ENCODE measurements around the gene CDC42EP2.
A peak's percentile ranks its signal among the peaks of the same experiment; 100 is the strongest.

Gene CDC42EP2

DNA sequence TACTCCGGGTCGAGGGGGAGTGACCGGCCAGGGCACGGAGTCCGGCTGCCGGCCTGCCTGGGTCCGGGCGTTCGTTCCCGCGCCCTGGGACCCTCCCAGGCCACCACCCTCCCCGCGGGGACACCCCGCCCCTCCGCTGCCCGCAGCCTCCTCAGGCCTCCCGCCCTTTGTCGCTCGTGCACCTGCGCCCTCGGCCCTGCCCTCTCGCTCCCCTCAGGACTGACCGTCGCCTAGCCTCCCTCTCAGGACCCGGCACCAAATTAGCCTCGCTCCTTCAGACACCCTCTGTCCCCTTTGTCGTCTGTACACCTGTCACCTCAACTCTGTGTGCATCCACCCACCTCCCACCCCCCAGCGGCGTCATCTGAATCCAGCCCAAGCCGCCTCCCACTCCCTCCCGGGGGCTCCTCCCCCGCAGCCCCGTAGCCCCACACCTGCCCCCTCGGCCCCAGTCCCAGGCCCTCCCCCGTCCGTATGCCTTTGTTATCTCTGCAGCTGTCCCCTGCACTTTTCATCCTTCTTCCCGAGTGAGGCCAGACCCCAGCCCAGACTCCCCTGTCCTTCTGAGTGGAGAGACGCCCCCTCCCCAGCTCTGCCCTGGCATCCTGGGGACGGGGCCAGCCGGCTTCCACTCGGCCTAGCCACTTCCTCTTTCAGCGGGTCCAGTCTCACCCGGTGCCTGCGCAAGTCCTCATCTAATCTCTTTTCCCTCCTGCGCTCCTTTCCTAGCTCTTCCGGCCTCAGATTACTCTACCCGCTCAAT, 40.5 kb downstream of the CDC42EP2 start:
- DNase-seq (ENCODE audit: low read depth in 1 of 2, low spot score in 1 of 2): peak; percentile 53 to 72
- peak overlapping the region; percentile 39; the same call in 1 of the 2 replicates for H3K27ac ChIP-seq (replicated peaks)
- peak; percentile 99 for TF ChIP-seq SPI1 (IDR thresholded peaks at IDR 0.05; ENCODE audit: borderline replicate concordance, low read depth)
- TF ChIP-seq, protein P1, sequence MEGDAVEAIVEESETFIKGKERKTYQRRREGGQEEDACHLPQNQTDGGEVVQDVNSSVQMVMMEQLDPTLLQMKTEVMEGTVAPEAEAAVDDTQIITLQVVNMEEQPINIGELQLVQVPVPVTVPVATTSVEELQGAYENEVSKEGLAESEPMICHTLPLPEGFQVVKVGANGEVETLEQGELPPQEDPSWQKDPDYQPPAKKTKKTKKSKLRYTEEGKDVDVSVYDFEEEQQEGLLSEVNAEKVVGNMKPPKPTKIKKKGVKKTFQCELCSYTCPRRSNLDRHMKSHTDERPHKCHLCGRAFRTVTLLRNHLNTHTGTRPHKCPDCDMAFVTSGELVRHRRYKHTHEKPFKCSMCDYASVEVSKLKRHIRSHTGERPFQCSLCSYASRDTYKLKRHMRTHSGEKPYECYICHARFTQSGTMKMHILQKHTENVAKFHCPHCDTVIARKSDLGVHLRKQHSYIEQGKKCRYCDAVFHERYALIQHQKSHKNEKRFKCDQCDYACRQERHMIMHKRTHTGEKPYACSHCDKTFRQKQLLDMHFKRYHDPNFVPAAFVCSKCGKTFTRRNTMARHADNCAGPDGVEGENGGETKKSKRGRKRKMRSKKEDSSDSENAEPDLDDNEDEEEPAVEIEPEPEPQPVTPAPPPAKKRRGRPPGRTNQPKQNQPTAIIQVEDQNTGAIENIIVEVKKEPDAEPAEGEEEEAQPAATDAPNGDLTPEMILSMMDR (IDR thresholded peaks at IDR 0.05; ENCODE audit: insufficient read depth, low read length): no peak
- no peak for TF ChIP-seq POLR2AphosphoS5 (IDR thresholded peaks at IDR 0.05; ENCODE audit: low read depth)
- H3K27me3 ChIP-seq (ENCODE audit: insufficient read depth, poor library complexity, severe bottlenecking): no peaks in the 10 kb centered on the region
- H3K4me3 ChIP-seq (replicated peaks; ENCODE audit: insufficient read depth, low read length): peak overlapping the region; percentile 67

DNA sequence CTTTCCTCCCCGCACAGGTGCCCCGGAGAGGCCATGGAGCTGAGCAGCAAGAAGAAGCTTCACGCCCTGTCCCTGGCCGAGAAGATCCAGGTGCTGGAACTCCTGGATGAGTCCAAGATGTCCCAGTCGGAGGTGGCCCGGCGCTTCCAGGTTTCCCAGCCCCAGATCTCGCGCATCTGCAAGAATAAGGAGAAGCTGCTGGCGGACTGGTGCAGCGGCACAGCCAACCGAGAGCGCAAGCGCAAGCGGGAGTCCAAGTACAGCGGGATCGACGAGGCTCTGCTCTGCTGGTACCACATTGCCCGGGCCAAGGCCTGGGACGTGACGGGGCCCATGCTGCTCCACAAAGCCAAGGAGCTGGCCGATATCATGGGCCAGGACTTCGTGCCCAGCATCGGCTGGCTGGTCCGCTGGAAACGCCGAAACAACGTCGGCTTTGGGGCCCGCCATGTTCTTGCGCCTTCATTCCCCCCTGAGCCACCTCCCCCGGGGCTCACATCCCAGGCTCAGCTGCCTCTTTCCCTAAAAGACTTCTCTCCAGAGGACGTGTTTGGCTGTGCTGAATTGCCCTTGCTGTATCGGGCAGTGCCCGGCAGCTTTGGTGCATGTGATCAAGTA, 41.2 kb downstream of the CDC42EP2 start:
- Histone ChIP-seq H3K27me3 (ENCODE audit: insufficient read depth, poor library complexity, severe bottlenecking) (no peaks in the 10 kb centered on the region), H3K4me3 (replicated peaks; ENCODE audit: insufficient read depth, low read length) (no peak overlapping the region; the same call in 1 of the 2 replicates), H3K27ac (replicated peaks) (no peak overlapping the region)
- no peak for TF ChIP-seq GABPA (IDR thresholded peaks at IDR 0.05; ENCODE audit: low read depth)
- TF ChIP-seq, protein P1 (IDR thresholded peaks at IDR 0.05; ENCODE audit: insufficient read depth, low read length): no peak
- TF ChIP-seq, protein P2, sequence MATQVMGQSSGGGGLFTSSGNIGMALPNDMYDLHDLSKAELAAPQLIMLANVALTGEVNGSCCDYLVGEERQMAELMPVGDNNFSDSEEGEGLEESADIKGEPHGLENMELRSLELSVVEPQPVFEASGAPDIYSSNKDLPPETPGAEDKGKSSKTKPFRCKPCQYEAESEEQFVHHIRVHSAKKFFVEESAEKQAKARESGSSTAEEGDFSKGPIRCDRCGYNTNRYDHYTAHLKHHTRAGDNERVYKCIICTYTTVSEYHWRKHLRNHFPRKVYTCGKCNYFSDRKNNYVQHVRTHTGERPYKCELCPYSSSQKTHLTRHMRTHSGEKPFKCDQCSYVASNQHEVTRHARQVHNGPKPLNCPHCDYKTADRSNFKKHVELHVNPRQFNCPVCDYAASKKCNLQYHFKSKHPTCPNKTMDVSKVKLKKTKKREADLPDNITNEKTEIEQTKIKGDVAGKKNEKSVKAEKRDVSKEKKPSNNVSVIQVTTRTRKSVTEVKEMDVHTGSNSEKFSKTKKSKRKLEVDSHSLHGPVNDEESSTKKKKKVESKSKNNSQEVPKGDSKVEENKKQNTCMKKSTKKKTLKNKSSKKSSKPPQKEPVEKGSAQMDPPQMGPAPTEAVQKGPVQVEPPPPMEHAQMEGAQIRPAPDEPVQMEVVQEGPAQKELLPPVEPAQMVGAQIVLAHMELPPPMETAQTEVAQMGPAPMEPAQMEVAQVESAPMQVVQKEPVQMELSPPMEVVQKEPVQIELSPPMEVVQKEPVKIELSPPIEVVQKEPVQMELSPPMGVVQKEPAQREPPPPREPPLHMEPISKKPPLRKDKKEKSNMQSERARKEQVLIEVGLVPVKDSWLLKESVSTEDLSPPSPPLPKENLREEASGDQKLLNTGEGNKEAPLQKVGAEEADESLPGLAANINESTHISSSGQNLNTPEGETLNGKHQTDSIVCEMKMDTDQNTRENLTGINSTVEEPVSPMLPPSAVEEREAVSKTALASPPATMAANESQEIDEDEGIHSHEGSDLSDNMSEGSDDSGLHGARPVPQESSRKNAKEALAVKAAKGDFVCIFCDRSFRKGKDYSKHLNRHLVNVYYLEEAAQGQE (IDR thresholded peaks at IDR 0.05; ENCODE audit: insufficient replicate concordance, low read depth): no peak
- TF ChIP-seq SPI1 (IDR thresholded peaks at IDR 0.05; ENCODE audit: borderline replicate concordance, low read depth): no peak
- no peak for TF ChIP-seq POLR2AphosphoS5 (IDR thresholded peaks at IDR 0.05; ENCODE audit: low read depth)
- no peak for DNase-seq (ENCODE audit: low read depth in 1 of 2, low spot score in 1 of 2)

DNA sequence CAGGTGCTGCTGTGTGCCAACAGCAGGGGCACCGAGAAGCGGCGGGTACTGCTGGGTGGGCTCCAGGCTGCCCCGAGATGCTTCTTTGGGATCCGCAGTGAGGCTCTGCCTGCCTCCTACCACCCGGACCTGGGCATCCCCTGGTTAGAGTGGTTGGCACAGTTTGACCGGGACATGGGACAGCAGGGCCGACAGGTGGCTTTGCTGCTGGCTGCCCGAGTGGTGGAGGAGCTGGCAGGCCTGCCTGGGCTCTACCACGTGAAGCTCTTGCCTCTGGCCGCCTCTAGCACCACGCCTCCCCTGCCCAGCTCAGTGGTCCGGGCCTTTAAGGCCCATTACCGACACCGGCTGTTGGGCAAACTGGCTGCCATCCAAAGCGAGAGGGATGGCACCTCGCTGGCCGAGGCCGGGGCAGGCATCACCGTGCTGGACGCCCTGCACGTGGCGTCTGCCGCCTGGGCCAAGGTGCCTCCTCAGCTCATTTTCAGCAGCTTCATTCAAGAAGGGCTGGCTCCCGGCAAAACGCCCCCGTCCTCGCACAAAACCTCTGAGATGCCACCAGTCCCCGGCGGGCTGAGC, 41.8 kb downstream of the CDC42EP2 start:
- TF ChIP-seq SPI1 (IDR thresholded peaks at IDR 0.05; ENCODE audit: borderline replicate concordance, low read depth) (no peak), POLR2AphosphoS5 (IDR thresholded peaks at IDR 0.05; ENCODE audit: low read depth) (no peak), GABPA (IDR thresholded peaks at IDR 0.05; ENCODE audit: low read depth) (no peak)
- TF ChIP-seq, protein P1 (IDR thresholded peaks at IDR 0.05; ENCODE audit: insufficient read depth, low read length): no peak
- TF ChIP-seq, protein P2 (IDR thresholded peaks at IDR 0.05; ENCODE audit: insufficient replicate concordance, low read depth): no peak
- DNase-seq (ENCODE audit: low read depth in 1 of 2, low spot score in 1 of 2): no peak
- Histone ChIP-seq H3K4me3 (replicated peaks; ENCODE audit: insufficient read depth, low read length) (no peak overlapping the region), H3K27ac (replicated peaks) (no peak overlapping the region), H3K27me3 (ENCODE audit: insufficient read depth, poor library complexity, severe bottlenecking) (no peaks in the 10 kb centered on the region)

Data from HL-60 (cell line).